ENCODE results near the gene ATOH8.

GRCh38 chr2:85781013-85781332 lies 27.2 kb downstream of the ATOH8 start:
- TF ChIP-seq CTCF (IDR thresholded peaks at IDR 0.05; ENCODE audit: borderline replicate concordance, extremely low read depth, low read length, poor library complexity, severe bottlenecking) (no peak), EZH2 (IDR thresholded peaks at IDR 0.05; ENCODE audit: borderline replicate concordance, low read depth, low read length, severe bottlenecking) (no peak)

Measured in DND-41 (cell line).